GM21381 (cell line): Measurements from ENCODE around the gene ARVCF.

Experiments
- ATAC-seq: cut with Tn5 transposase; IDR thresholded peaks from one replicate; pipeline ENCODE4 v1.9.1; 2021; ENCODE audit warnings: mild to moderate bottlenecking, moderate library complexity; ENCODE audit not compliant: unreplicated experiment

The ARVCF gene

GRCh38 chr22:19988965-19989724, 27.5 kb downstream of the ARVCF start:
- no peak for ATAC-seq

GRCh38 chr22:19988331-19988808, 28.3 kb downstream of the ARVCF start:
- no peak for ATAC-seq

GRCh38 chr22:19987394-19988306, 29.0 kb downstream of the ARVCF start:
- no peak for ATAC-seq

- no peak for ATAC-seq
Measured at GRCh38 chr22:19986410-19987341, 29.9 kb downstream of the ARVCF start.

- ATAC-seq = no peak
Measured at GRCh38 chr22:19986011-19986409, 30.6 kb downstream of the ARVCF start.

- no peak for ATAC-seq
Measured at GRCh38 chr22:19984851-19985811, 31.5 kb downstream of the ARVCF start.

GRCh38 chr22:19984201-19984753, 32.3 kb downstream of the ARVCF start:
- ATAC-seq = no peak

GRCh38 chr22:19983741-19984140, 32.9 kb downstream of the ARVCF start:
- no peak for ATAC-seq

GRCh38 chr22:19982991-19983578, 33.5 kb downstream of the ARVCF start:
- ATAC-seq = no peak

- ATAC-seq = no peak
Measured at GRCh38 chr22:19981961-19982920, 34.4 kb downstream of the ARVCF start.

- no peak for ATAC-seq
Measured at GRCh38 chr22:19981171-19981960, 35.3 kb downstream of the ARVCF start.

- ATAC-seq = no peak
Measured at GRCh38 chr22:19980766-19981165, 35.9 kb downstream of the ARVCF start.

GRCh38 chr22:19979712-19980493, 36.7 kb downstream of the ARVCF start:
- ATAC-seq = no peak

- ATAC-seq = no peak
Measured at GRCh38 chr22:19978748-19979147, 37.9 kb downstream of the ARVCF start.

- ATAC-seq = no peak
Measured at GRCh38 chr22:19977296-19978243, 39.1 kb downstream of the ARVCF start.
